K562 (cell line): ENCODE results near the gene NABP2. TPM values are rescaled to one million over a fixed set of nuclear protein-coding genes. Genes with fewer than 3 reads are reported as not detected.

Source experiments
- ATAC-seq: fragments of 200-7000 bp; cut with Tn5 transposase; 3 replicates; pipeline ENCODE4 v1.9.1; 2020; ENCODE audit warnings: moderate library complexity
- BruUV-seq: library from RNA; stranded (reverse); fragments of 400-500 nt; replicated peaks from 2 replicates; lab custom pipeline; 2021; lab: Mats Ljungman, UMichigan
- CTCF ChIA-PET: fragments of 300-600 bp; formaldehyde crosslinking; extraction: SDS; loops from one replicate; lab custom pipeline; 2021; ENCODE audit warnings: low intra/inter-chr PET ratio; lab: Yijun Ruan, JAX
- POLR2A ChIA-PET: fragments of 300-600, 350-650 bp; sonication (Branson Sonifier 250); formaldehyde crosslinking; extraction: SDS; loops from one replicate; lab custom pipeline; 2021; ENCODE audit warnings: antibody characterized with exemption, inconsistent platforms; lab: Yijun Ruan, JAX
- DNase-seq, 4 experiments: peaks; one replicate each; pipeline versions ENCODE4 v3.0.0 to v3.0.0-alpha.2; 2011 to 2018; ENCODE audit warnings: low spot score in 3 of 4, mixed read lengths in 3 of 4; ENCODE audit errors: extremely low read depth in 1 of 4
- FAIRE-seq: peaks from 2 replicates; lab custom pipeline; 2011; peaks lifted over from hg19 to GRCh38; lab: Jason Lieb, UNC
- H2AFZ ChIP-seq: 2 replicates; pipeline ENCODE4 v1.6.0; 2011; ENCODE audit warnings: low read depth, low read length, control low read depth, inconsistent platforms
- H3K27ac ChIP-seq: fragments of 200-600 bp; 3 replicates; pipeline ENCODE4 v1.8.0; 2011; ENCODE audit warnings: low read depth, mild to moderate bottlenecking, control low read depth, inconsistent platforms, low read length, moderate library complexity, mixed read lengths; ENCODE audit errors: extremely low read depth
- H3K27me3 ChIP-seq, 2 experiments: fragments of 300-600 bp in 1 of 2; 2 replicates in 1 of 2; 3 replicates in 1 of 2; pipeline versions ENCODE4 v1.6.0 to v1.8.0; 2011; ENCODE audit warnings: inconsistent platforms in 2 of 2, low read length in 2 of 2, mild to moderate bottlenecking in 1 of 2, mixed read lengths in 1 of 2, moderate library complexity in 1 of 2; ENCODE audit not compliant: control insufficient read depth in 2 of 2, insufficient read depth in 2 of 2
- H3K36me3 ChIP-seq: fragments of 300-600 bp; 3 replicates; pipeline ENCODE4 v1.8.0; 2011; ENCODE audit warnings: mild to moderate bottlenecking, low read length, inconsistent platforms; ENCODE audit not compliant: control insufficient read depth, insufficient read depth
- H3K4me1 ChIP-seq, 2 experiments: fragments of 200-600 bp in 1 of 2; replicated peaks in 1 of 2; 2 replicates in 1 of 2; 3 replicates in 1 of 2; pipeline versions ENCODE4 v1.5.1 to v1.8.0; 2011; ENCODE audit warnings: inconsistent platforms in 2 of 2, low read length in 2 of 2, mild to moderate bottlenecking in 1 of 2, mixed read lengths in 1 of 2, moderate library complexity in 1 of 2; ENCODE audit not compliant: control insufficient read depth in 2 of 2, insufficient read depth in 2 of 2
- H3K4me2 ChIP-seq: 2 replicates; pipeline ENCODE4 v1.6.1; 2011; ENCODE audit warnings: low read length, control low read depth, inconsistent platforms, mixed read lengths; ENCODE audit not compliant: insufficient read depth
- H3K4me3 ChIP-seq: fragments of 200-600 bp; sonication (generic), shearing (Covaris generic); 2 replicates; pipeline ENCODE4 v1.5.1; 2016; ENCODE audit warnings: control low read depth, inconsistent platforms
- H3K79me2 ChIP-seq: fragments of 200-600 bp; 3 replicates; pipeline ENCODE4 v1.8.0; 2011; ENCODE audit warnings: low read length, inconsistent platforms; ENCODE audit not compliant: control insufficient read depth, insufficient read depth
- H3K9ac ChIP-seq, 2 experiments: 2 replicates each; pipeline versions ENCODE4 v1.6.0 to v1.6.1; 2011; ENCODE audit warnings: low read depth in 2 of 2, low read length in 2 of 2, control low read depth in 1 of 2, inconsistent platforms in 1 of 2, mild to moderate bottlenecking in 1 of 2, mixed read lengths in 1 of 2; ENCODE audit not compliant: insufficient read depth in 1 of 2
- H3K9me1 ChIP-seq: one replicate; pipeline ENCODE4 v1.6.0; 2011; ENCODE audit warnings: inconsistent platforms, mild to moderate bottlenecking, low read length, moderate library complexity; ENCODE audit not compliant: control insufficient read depth, insufficient read depth
- H3K9me3 ChIP-seq: replicated peaks from 2 replicates; pipeline ENCODE4 v1.5.1; 2011; ENCODE audit warnings: low read depth, low read length, inconsistent platforms; ENCODE audit not compliant: control insufficient read depth, insufficient read depth
- H4K20me1 ChIP-seq: replicated peaks from 2 replicates; pipeline ENCODE4 v1.6.1; 2011; ENCODE audit warnings: low read length, inconsistent platforms, mixed read lengths; ENCODE audit not compliant: control insufficient read depth, insufficient read depth
- BCL6 ChIP-seq: fragments of 250-450 bp; sonication (Bioruptor Pico); IDR thresholded peaks from 2 replicates; pipeline ENCODE4 v1.4.0; 2020
- DPF2 ChIP-seq: fragments of 450-650 bp; IDR thresholded peaks from 2 replicates; pipeline ENCODE4 v1.6.1; 2016
- ELF1 ChIP-seq: fragments of 200-800 bp; sonication (Bioruptor generic); IDR thresholded peaks from 2 replicates; pipeline ENCODE4 v1.6.1; 2016; ENCODE audit warnings: missing genetic modification characterization, missing compliant biosample characterization
- ESRRA ChIP-seq: fragments of 450-650 bp; IDR thresholded peaks from 2 replicates; pipeline ENCODE4 v1.6.1; 2014; ENCODE audit warnings: low read depth, mild to moderate bottlenecking, moderate library complexity, borderline replicate concordance
- GATA2 ChIP-seq: sonication (generic); formaldehyde crosslinking; IDR thresholded peaks from 2 replicates; pipeline ENCODE4 v1.4.0; 2020; ENCODE audit warnings: mild to moderate bottlenecking, missing genetic modification reagents
- GATAD2B ChIP-seq: fragments of 450-650 bp; IDR thresholded peaks from 2 replicates; pipeline ENCODE4 v1.6.1; 2017; ENCODE audit warnings: mild to moderate bottlenecking, borderline replicate concordance
- HDAC3 ChIP-seq: fragments of 450-650 bp; IDR thresholded peaks from 2 replicates; pipeline ENCODE4 v1.6.1; 2018; ENCODE audit warnings: borderline replicate concordance, mild to moderate bottlenecking, moderate library complexity; ENCODE audit not compliant: partially characterized antibody
- HDAC8 ChIP-seq: fragments of 450-650 bp; IDR thresholded peaks from 2 replicates; pipeline ENCODE4 v1.6.1; 2016; ENCODE audit warnings: mild to moderate bottlenecking, missing genetic modification characterization, moderate library complexity, missing compliant biosample characterization
- MCM2 ChIP-seq: fragments of 450-650 bp; IDR thresholded peaks from 2 replicates; pipeline ENCODE4 v1.6.1; 2017; ENCODE audit warnings: low read depth, mild to moderate bottlenecking
- NELFE ChIP-seq: IDR thresholded peaks from 2 replicates; pipeline ENCODE4 v1.6.1; 2011; ENCODE audit warnings: mild to moderate bottlenecking; ENCODE audit not compliant: insufficient read depth, insufficient read length
- NR2C2 ChIP-seq, 2 experiments: fragments of 200-800 bp in 1 of 2; sonication (Bioruptor generic) in 1 of 2; sonication (generic) in 1 of 2; formaldehyde crosslinking in 1 of 2; IDR thresholded peaks; 2 replicates each; pipeline versions ENCODE4 v1.6.1 to v1.8.0; 2016 to 2022; ENCODE audit warnings: mild to moderate bottlenecking in 1 of 2, missing compliant biosample characterization in 1 of 2, missing genetic modification characterization in 1 of 2, missing genetic modification reagents in 1 of 2
- RBM15 ChIP-seq: fragments of 200-400 bp; formaldehyde crosslinking; IDR thresholded peaks from 2 replicates; pipeline ENCODE4 v1.6.1; 2018; ENCODE audit warnings: mild to moderate bottlenecking, low read length, moderate library complexity; ENCODE audit not compliant: insufficient read depth
- SETDB1 ChIP-seq: IDR thresholded peaks from one replicate; pipeline ENCODE4 v1.6.1; 2012; ENCODE audit warnings: low read length, control low read depth, inconsistent platforms
- SPI1 ChIP-seq: IDR thresholded peaks from 2 replicates; pipeline ENCODE4 v1.6.1; 2011; ENCODE audit warnings: low read depth, low read length, control low read depth, borderline replicate concordance
- U2AF2 ChIP-seq: fragments of 200-400 bp; formaldehyde crosslinking; optimal IDR thresholded peaks from 2 replicates; pipeline ENCODE3; 2017; ENCODE audit warnings: low read depth, mild to moderate bottlenecking, low read length
- ZNF507 ChIP-seq: conservative IDR thresholded peaks from 2 replicates; pipeline ENCODE4 v1.6.1; 2017; ENCODE audit warnings: missing genetic modification characterization, missing compliant biosample characterization
- ZNF76 ChIP-seq: fragments of 250-450 bp; sonication (Bioruptor Pico); IDR thresholded peaks from 2 replicates; pipeline ENCODE4 v1.4.0; 2020; ENCODE audit warnings: mild to moderate bottlenecking, moderate library complexity, borderline replicate concordance
- WGBS: fragments of 100-300 bp; shearing (Covaris generic); methylation state at CpG from one replicate; pipeline ENCODE4 v1.1.6; 2016; ENCODE audit warnings: low coverage, mixed read lengths; ENCODE audit not compliant: insufficient coverage; ENCODE audit errors: missing lambda C conversion rate; 5-methylcytosine and 5-hydroxymethylcytosine counted together
- in situ Hi-C: fragments of 300-500 bp; cut with MboI; formaldehyde crosslinking; loops from 4 replicates; pipeline ENCODE4 v1.15.0; 2018; ENCODE audit warnings: inconsistent platforms, mixed read lengths
- intact Hi-C: fragments of 100-400 bp; cut with micrococcal nuclease; formaldehyde crosslinking; loops from 2 replicates; pipeline ENCODE4 v1.14.2; 2022
- polyA plus RNA-seq, 8 experiments: library from polyadenylated mRNA; depleted of rRNA in 4 of 8; stranded (reverse) in 5 of 8; unstranded in 3 of 8; fragments of >200 nt; fragmentation: Nextera tagmentation in 2 of 8; fragmentation: Illumina TruSeq in 1 of 8; extraction: Ambion mirVana in 2 of 8; extraction: Trizol in 1 of 8; gene quantifications; 2 replicates each; pipeline versions ENCODE4 v1.2.1 to v1.2.3, GENCODE V29; 2011 to 2014; ENCODE audit warnings: inconsistent platforms in 1 of 8, missing spikeins in 1 of 8
- total RNA-seq, 7 experiments: library from RNA; depleted of rRNA in 6 of 7; stranded (reverse); fragments of >200 nt in 6 of 7; fragmentation: Illumina TruSeq in 2 of 7; extraction: Trizol in 2 of 7; gene quantifications; 2 replicates each; pipeline versions ENCODE4 v1.2.1 to v1.2.3, GENCODE V29; 2011 to 2021; ENCODE audit warnings: low replicate concordance in 1 of 7
- TF ChIP-seq, protein P1 (sequence below): sonication (generic); formaldehyde crosslinking; IDR thresholded peaks from 2 replicates; pipeline ENCODE4 v1.8.0; 2022; ENCODE audit warnings: mild to moderate bottlenecking, missing genetic modification reagents
- TF ChIP-seq, protein P2 (sequence below): fragments of 200-800 bp; sonication (Bioruptor generic); IDR thresholded peaks from 2 replicates; pipeline ENCODE4 v1.6.1; 2016; ENCODE audit warnings: missing genetic modification characterization, missing compliant biosample characterization

The NABP2 gene
- total and polyA plus RNA-seq, 9 of the 15 experiments (the other 6 are each of a cell fraction or from before 2014, with no cell fraction given) = 11.3 to 60.6 (median 43.5) TPM

DNA sequence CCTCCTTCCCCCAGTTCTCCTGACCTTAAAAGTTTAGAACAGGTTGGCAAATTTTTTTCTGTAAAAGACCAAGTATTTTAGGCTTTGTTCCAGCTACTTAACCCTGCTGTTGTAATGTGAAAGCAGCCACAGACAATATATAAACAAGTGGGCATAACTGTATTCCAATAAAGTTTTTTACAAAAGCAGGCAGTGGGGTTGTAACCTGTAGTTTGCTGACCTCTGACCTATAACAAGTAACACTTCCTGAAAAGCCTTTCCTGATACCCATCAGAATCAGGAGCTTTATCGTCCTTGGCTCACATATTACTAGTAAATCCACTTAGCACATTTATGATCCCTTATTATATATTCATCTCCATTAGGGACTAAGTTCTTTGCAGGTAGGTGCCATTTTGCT lies 21.8 kb upstream of the NABP2 start:
- ChIA-PET CTCF (no interaction called here), POLR2A (interaction anchor here (0.9 to 2.8 kb wide), 5 partner anchors 13 to 114 kb away, joined by 3 to 13 read pairs (median 5); partner anchors contain the start of genes CNPY2, RNF41 and SMARCC2)
- 5% methylated on average over 1 of the region's 1 CpG for WGBS
- in situ Hi-C loops = no loop called here
- Histone ChIP-seq H3K79me2 (no peaks in the 10 kb centered on the region), H3K27ac (peak overlapping the region; percentile 37; the same call in 1 of the 3 replicates), H3K9ac (no peak overlapping the region), H3K36me3 (peaks cover 27% of the 10 kb centered on the region), H3K4me3 (no peak overlapping the region), H3K27me3 (no peaks in the 10 kb centered on the region), H4K20me1 (no peaks in the 10 kb centered on the region), H3K9me1 (no peaks in the 10 kb centered on the region), H3K4me1 (peaks cover 2 to 25% of the 10 kb centered on the region in 2 experiments; a peak in 3 of 5 replicates), H3K4me2 (no peak overlapping the region), H2AFZ (peak overlapping the region; percentile 4), H3K9me3 (no peaks in the 10 kb centered on the region)
- ATAC-seq (peak; percentile 9), FAIRE-seq (no peak), DNase-seq (no peak)
- intact Hi-C loops = no loop called here
- BruUV-seq = no TSS peak
- TF ChIP-seq GATA2 (CRISPR knock-in tag) (no peak), NR2C2 (CRISPR knock-in tag; IDR thresholded peaks at IDR 0.05) (no peak), NR2C2 (tag; IDR thresholded peaks at IDR 0.05) (peak; percentile 97), ESRRA (peak; percentile 62), MCM2 (no peak), DPF2 (0 out of 2 replicates have a peak, but pooled peaks have one; percentile 18), ZNF507 (no peak), RBM15 (no peak), SPI1 (0 out of 2 replicates have a peak, but pooled peaks have one; percentile 14), HDAC3 (peak; percentile 52), SETDB1 (no peak), NELFE (no peak), HDAC8 (tag) (no peak), U2AF2 (no peak), GATAD2B (0 out of 2 replicates have a peak, but pooled peaks have one; percentile 37), ZNF76 (CRISPR knock-in tag) (no peak), ELF1 (peak; percentile 56), BCL6 (CRISPR knock-in tag) (no peak)
- TF ChIP-seq, protein P1, sequence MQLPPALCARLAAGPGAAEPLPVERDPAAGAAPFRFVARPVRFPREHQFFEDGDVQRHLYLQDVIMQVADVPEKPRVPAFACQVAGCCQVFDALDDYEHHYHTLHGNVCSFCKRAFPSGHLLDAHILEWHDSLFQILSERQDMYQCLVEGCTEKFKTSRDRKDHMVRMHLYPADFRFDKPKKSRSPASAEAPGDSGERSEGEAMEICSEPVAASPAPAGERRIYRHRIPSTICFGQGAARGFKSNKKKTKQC (CRISPR knock-in tag) = no peak
- TF ChIP-seq, protein P2, sequence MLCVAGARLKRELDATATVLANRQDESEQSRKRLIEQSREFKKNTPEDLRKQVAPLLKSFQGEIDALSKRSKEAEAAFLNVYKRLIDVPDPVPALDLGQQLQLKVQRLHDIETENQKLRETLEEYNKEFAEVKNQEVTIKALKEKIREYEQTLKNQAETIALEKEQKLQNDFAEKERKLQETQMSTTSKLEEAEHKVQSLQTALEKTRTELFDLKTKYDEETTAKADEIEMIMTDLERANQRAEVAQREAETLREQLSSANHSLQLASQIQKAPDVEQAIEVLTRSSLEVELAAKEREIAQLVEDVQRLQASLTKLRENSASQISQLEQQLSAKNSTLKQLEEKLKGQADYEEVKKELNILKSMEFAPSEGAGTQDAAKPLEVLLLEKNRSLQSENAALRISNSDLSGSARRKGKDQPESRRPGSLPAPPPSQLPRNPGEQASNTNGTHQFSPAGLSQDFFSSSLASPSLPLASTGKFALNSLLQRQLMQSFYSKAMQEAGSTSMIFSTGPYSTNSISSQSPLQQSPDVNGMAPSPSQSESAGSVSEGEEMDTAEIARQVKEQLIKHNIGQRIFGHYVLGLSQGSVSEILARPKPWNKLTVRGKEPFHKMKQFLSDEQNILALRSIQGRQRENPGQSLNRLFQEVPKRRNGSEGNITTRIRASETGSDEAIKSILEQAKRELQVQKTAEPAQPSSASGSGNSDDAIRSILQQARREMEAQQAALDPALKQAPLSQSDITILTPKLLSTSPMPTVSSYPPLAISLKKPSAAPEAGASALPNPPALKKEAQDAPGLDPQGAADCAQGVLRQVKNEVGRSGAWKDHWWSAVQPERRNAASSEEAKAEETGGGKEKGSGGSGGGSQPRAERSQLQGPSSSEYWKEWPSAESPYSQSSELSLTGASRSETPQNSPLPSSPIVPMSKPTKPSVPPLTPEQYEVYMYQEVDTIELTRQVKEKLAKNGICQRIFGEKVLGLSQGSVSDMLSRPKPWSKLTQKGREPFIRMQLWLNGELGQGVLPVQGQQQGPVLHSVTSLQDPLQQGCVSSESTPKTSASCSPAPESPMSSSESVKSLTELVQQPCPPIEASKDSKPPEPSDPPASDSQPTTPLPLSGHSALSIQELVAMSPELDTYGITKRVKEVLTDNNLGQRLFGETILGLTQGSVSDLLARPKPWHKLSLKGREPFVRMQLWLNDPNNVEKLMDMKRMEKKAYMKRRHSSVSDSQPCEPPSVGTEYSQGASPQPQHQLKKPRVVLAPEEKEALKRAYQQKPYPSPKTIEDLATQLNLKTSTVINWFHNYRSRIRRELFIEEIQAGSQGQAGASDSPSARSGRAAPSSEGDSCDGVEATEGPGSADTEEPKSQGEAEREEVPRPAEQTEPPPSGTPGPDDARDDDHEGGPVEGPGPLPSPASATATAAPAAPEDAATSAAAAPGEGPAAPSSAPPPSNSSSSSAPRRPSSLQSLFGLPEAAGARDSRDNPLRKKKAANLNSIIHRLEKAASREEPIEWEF = no peak
